Iris pigment epithelial cell (primary cell): ENCODE results near the gene ELL2.
A peak's percentile ranks its signal among the peaks of the same experiment; 100 is the strongest.

Source experiments
- DNase-seq: peaks from one replicate; pipeline ENCODE4 v3.0.0-alpha.2; 2011; ENCODE audit warnings: low read depth

Gene ELL2

DNA sequence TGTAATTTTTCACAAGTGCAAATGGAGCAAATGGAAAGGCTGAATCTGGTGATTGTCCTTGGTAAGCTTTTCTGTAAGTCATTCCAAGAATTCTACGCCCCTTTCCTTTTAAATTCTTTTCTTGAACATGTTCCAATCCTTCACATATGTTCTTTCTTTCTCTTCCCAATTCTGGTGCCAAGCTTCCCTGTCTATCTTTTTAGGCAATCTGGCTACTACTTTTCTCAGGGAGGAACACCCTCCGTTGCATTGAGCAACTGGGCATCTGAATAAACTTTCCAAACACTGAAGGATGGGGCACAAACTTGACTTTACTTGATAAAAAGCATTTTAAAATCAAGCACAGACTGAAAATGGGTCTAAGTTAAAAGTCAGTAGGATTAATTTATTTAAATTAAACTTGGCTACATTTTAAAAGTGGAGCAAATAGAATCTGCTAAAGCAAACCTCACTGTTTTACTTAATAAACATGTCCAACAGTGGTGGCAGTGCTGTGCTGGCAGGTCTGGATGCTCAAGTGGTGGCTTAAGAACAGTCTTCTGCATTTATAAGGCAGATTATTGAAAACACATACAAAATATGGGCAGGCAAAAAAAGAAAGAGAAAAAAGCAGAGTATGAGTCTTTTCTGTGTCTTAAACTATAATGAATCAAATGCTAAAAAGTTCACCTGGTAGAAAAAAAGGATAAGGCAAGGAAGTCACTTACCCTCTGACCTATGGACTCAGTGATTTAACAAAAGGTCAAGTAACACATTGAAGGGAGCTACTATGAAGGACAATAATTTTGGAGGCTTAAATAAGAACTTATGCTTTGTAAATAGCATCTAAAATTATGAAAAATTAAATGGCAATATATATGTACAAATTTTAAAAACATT lies 5.4 kb downstream of the ELL2 start:
- peak; percentile 25 for DNase-seq

DNA sequence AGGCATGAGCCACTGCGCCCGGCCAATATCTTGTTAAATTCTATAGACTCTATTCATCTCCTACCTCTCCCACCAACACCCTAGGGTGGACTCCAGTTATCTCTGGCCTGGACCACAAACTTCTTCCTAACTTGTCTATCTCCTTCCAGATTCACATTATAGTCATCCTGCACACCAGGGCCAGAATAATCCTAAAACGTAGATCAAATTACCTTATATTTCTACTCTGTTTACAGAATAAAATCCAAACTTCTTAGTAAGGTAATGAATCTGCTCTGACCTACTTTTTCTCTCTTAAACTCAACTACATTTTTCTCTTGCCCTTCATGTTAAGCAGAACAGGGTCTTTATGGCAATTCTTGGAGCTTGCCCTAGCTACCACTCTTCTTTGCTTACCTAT lies 6.9 kb downstream of the ELL2 start:
- peak; percentile 51 for DNase-seq

- no peak for DNase-seq
Observed at GRCh38 chr5:95953021-95953702, 8.5 kb downstream of the ELL2 start.

GRCh38 chr5:95951916-95952315 lies 9.7 kb downstream of the ELL2 start:
- DNase-seq: no peak

DNA sequence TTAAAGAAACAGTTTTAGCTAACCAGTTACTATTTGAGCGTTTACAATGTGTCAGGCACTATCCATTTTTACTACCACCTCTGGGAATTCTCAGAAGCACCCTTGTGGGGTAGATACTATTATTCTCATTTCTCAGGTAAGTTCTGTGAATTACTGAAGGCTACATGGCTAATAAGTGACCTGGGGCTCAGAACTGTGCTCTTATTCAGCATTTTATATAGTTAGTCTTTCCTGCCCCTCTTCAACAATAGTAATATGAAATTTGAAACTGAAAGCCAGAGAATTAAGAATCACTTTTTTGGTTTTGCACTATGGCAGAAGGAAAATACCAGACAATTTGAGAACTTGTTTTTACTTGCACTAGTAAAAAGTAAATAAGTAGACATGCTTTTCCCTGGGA lies 11.8 kb downstream of the ELL2 start:
- no peak for DNase-seq

- no peak for DNase-seq
Observed at GRCh38 chr5:95948631-95949030, 13.0 kb downstream of the ELL2 start.

GRCh38 chr5:95946451-95946850 lies 15.2 kb downstream of the ELL2 start:
- DNase-seq: no peak

DNA sequence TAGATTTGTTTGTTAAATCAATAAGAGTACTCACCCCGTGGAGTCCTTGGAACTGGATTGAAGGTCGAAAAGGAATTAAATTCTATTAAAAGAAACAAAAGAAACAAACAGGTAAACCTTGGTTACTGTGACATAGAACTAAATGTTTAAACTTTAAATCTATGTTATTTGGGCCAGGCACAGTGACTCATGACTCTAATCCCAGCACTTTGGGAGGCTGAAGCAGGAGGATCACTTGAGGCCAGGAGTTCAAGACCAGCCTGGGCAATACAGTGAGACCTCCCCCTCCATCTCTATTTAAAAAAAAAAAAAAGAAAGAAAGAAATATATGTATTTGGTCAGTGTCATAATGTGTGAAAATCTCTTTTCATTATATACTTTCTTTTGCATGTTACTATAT lies 18.7 kb downstream of the ELL2 start:
- no peak for DNase-seq

DNA sequence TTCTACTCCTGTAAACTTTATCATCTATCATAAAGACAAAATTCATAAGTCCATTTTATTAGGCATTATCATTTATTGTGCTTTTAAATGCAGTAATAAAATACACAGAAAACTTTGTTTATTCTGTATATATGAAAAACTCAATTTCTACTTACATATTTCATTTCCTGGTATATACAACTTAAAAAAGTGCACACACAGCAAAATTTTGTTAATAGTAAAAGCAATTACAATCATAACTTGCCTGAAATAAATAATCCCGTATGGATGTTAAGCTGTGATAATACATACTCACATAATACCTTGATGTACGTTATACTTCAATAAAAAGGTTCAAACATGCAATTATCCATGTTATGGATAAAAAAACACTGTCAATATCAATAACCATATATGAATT lies 19.2 kb downstream of the ELL2 start:
- DNase-seq: no peak

DNA sequence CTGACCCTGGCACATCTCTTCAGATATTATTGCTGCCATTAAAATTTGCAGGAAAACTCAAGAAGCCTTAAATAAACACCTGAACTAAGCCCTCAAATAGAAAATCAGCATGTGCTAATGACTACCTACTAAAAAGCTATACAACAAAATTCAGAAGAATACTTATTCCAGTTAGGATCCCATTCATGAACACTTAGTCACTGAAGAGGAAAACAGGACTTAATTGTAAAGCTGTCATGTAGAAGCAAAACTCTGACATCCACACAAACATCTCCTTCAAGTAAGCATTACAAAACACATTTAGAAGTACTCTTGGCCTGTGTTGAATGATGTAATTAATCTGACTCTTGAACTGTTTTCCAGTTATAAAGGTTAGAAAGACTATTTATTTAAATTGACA lies 19.9 kb downstream of the ELL2 start:
- peak; percentile 53 for DNase-seq

GRCh38 chr5:95940758-95941682 lies 20.6 kb downstream of the ELL2 start:
- DNase-seq: no peak

DNA sequence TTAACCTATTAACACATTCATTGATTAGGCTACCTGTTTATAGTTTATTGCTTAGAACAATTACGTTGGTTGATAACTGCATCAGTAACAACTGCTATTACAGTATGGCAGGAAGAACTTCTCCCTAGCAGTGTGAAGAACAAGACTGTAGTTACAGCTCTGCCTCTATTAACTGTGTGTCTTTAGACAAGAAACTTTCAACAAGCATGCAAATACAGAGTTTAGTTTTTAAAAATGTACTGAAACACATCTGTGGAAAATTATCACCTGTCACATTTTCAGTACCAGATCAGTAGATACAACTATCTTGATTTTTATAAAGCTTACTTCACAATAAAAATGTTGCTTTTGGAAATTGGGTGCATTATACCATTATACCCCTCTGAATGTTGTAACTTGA lies 22.2 kb downstream of the ELL2 start:
- DNase-seq: no peak

DNA sequence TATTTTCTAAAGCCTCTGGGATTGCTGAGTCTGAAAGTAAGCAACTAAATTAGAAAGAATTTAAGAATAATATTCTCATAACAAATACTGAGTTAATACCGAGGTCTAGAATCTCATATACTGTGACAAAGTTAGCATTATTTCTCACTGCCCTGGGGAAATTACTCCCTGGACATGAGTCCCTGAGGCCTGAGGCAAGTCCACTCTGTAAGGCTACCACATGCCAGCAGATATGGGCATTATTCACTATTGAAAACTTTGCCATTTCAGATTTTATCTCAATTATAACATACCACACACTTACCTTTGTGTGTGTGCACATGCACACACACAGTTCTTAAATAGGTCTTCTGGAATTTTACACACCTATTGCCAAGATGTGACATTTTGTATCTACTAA lies 22.9 kb downstream of the ELL2 start:
- no peak for DNase-seq

- DNase-seq: no peak
Observed at GRCh38 chr5:95938347-95938746, 23.3 kb downstream of the ELL2 start.

DNA sequence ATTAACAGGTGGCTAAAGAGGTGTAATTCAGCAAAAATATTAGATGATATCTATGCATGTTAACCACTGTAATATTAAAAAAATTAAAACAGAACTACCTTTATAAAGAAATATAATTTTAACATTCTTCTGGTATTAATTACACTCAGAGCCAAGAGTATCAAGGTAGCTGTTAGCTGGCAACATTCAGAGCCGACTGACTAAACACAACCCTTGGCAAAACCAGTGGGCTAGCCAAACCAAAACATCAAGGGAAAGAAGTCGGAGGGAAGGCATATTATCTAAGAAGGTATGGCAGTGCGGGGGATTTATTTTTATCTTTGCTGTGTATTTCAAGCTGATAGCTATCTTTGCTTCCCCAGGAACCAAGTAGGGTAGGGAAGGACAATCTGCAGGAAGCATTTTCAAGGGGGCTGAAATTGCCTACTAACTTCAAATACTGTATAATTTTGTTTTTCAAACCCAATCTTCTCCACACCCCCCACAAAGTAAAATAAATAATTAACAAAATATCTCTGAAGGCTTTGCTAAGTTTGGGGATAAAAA lies 24.0 kb downstream of the ELL2 start:
- no peak for DNase-seq

- no peak for DNase-seq
Observed at GRCh38 chr5:95936812-95937397, 24.7 kb downstream of the ELL2 start.

DNA sequence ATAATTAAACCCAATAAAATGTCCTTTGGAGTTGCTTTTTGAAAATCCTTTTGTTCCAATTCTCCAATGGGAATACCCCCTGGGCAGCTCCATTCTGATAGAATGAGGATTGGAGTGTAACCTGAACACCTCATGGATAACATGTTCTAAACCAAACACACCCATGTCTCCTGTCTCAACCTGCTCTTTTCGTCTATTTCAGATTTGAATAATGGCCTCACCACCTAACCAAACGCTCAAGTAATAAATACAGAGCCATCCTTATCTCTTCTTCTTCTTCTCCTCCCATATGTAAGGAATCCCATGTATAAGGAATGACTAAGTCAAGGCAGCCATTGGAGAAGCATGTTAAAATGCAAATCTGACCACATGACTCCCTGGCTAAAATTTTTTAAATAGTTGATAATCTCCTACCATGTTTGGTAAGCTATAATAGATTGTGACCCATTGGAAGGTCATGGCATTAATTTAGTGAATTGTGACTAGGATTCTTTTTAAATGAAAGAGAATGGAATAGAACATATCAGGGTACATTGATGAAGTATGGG lies 26.0 kb downstream of the ELL2 start:
- no peak for DNase-seq

- DNase-seq: no peak
Observed at GRCh38 chr5:95934207-95934804, 27.3 kb downstream of the ELL2 start.

DNA sequence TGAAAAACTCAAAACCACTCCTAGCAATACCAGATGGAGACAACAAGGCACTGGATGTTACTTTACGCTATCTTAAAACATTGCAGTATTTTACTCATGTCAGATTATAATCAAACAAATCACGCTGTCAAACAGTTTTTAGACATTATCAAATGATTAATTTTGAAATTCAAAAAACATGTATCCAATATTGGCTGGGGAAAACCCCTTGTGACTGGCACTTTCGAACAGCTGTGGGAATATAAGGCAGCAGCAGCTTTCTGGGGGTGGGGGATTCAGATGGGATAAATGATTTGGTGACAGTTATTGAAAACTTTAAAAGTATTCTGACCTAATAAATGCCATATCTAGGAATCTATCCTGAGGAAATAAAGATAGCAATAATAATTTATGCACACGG lies 28.7 kb downstream of the ELL2 start:
- DNase-seq: no peak

DNA sequence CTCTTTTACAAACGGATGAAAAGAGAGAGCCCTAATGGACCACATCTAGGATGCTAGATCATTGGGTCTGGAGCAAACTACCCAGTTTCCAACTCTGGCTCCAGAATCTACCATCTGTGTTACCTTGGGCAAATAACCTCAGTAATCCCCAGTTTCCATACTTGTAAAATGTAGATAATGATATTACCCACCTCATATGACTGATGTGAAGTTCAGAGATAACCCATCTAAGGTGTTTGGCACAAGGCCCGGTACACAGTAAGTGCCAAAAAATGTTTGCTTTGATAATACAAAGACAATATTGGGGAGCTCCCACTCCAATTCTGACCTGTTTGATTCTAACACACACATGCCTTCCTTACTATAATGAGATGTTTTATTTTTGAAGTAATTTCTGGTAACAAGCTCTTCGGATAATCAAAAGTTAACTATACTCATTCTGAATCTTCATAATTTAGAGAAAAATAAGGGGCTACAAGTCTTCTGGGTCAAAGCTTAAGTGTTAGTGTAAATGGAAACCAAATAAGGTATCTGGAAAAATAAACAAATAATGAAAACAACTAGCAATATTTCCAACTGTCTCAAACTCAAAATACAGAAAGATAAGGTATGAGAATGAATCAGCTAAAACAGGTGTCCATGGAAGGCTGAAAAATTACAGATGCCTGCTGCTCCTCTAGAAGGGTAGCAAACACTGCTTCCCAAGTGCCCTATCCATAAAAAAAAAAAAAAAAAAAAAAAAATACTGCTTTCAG lies 30.4 kb downstream of the ELL2 start:
- no peak for DNase-seq
